PC-3 (cell line): ENCODE measurements around the gene NRBF2. TPM values are rescaled to one million over a fixed set of nuclear protein-coding genes. Genes with fewer than 3 reads are reported as not detected.
A peak's percentile ranks its signal among the peaks of the same experiment; 100 is the strongest.

Source experiments
- ATAC-seq: fragments of 200-7000 bp; cut with Tn5 transposase; 2 replicates; pipeline ENCODE4 v1.9.1; 2020; ENCODE audit warnings: mild to moderate bottlenecking, moderate library complexity
- BruUV-seq: library from RNA; stranded (reverse); fragments of 400-500 nt; replicated peaks from 2 replicates; lab custom pipeline; 2021; lab: Mats Ljungman, UMichigan
- CTCF ChIA-PET: fragments of 300-600 bp; sonication (Branson Sonifier 250); formaldehyde crosslinking; loops from one replicate; lab custom pipeline; 2022; ENCODE audit warnings: antibody characterized with exemption; lab: Charles Lee
- POLR2A ChIA-PET: fragments of 300-600 bp; sonication (Branson Sonifier 250); formaldehyde crosslinking; loops from one replicate; lab custom pipeline; 2022; ENCODE audit warnings: antibody characterized with exemption; ENCODE audit not compliant: unreplicated experiment; lab: Charles Lee
- DNase-seq: peaks from one replicate; pipeline ENCODE4 v3.0.0-alpha.2; 2015
- H2AFZ ChIP-seq: fragments of 300-600 bp; sonication (generic); 2 replicates; pipeline ENCODE4 v1.6.0; 2016; ENCODE audit warnings: antibody characterized with exemption, low read length
- H3F3A ChIP-seq: fragments of 300-600 bp; sonication (generic); one replicate; pipeline ENCODE4 v1.6.0; 2017; ENCODE audit warnings: antibody characterized with exemption, low read length, control low read depth, mild to moderate bottlenecking; ENCODE audit not compliant: unreplicated experiment
- H3K27ac ChIP-seq: fragments of 300-600 bp; sonication (generic); 2 replicates; pipeline ENCODE4 v1.5.1; 2016; ENCODE audit warnings: mild to moderate bottlenecking, low read length
- H3K27me3 ChIP-seq: fragments of 300-600 bp; sonication (generic); 2 replicates; pipeline ENCODE4 v1.6.1; 2016; ENCODE audit warnings: low read length, mixed read lengths
- H3K36me3 ChIP-seq: fragments of 300-600 bp; sonication (generic); 2 replicates; pipeline ENCODE4 v1.6.1; 2016; ENCODE audit warnings: low read depth, mixed run types, low read length, mixed read lengths
- H3K4me1 ChIP-seq: fragments of 300-600 bp; sonication (generic); 2 replicates; pipeline ENCODE4 v1.5.1; 2016; ENCODE audit warnings: low read length; ENCODE audit not compliant: insufficient read depth
- H3K4me2 ChIP-seq: fragments of 300-600 bp; sonication (generic); 2 replicates; pipeline ENCODE4 v1.6.0; 2016; ENCODE audit warnings: low read length
- H3K4me3 ChIP-seq: fragments of 300-600 bp; sonication (generic); 2 replicates; pipeline ENCODE4 v1.5.1; 2016; ENCODE audit warnings: mild to moderate bottlenecking, low read length, mixed read lengths
- H3K79me2 ChIP-seq: fragments of 300-600 bp; sonication (generic); 2 replicates; pipeline ENCODE4 v1.6.1; 2017; ENCODE audit warnings: low read length, mixed read lengths
- H3K9ac ChIP-seq: fragments of 300-600 bp; sonication (generic); 2 replicates; pipeline ENCODE4 v1.6.0; 2016; ENCODE audit warnings: mild to moderate bottlenecking, low read length
- H3K9me2 ChIP-seq: fragments of 300-600 bp; sonication (generic); replicated peaks from 2 replicates; pipeline ENCODE4 v1.6.1; 2016; ENCODE audit warnings: mixed run types, low read length, mixed read lengths
- H3K9me3 ChIP-seq: fragments of 300-600 bp; sonication (generic); 2 replicates; pipeline ENCODE4 v1.6.1; 2016; ENCODE audit warnings: low read length, mixed read lengths
- H4K20me1 ChIP-seq: fragments of 300-600 bp; sonication (generic); 2 replicates; pipeline ENCODE4 v1.6.1; 2016; ENCODE audit warnings: low read length, mixed read lengths
- EZH2 ChIP-seq: fragments of 300-600 bp; sonication (generic); IDR thresholded peaks from one replicate; pipeline ENCODE4 v1.6.1; 2017; ENCODE audit warnings: antibody characterized with exemption, mild to moderate bottlenecking, low read length; ENCODE audit not compliant: unreplicated experiment
- EZH2phosphoT487 ChIP-seq: fragments of 300-600 bp; sonication (generic); IDR thresholded peaks from 2 replicates; pipeline ENCODE4 v1.6.1; 2018; ENCODE audit warnings: mild to moderate bottlenecking, antibody characterized with exemption, low read length, borderline replicate concordance
- intact Hi-C: fragments of 100-400 bp; cut with micrococcal nuclease; formaldehyde crosslinking; loops from 2 replicates; pipeline ENCODE4 v1.9.0; 2023
- total RNA-seq: library from RNA; depleted of rRNA; stranded (reverse); fragments of >200 nt; gene quantifications from 2 replicates; pipeline ENCODE4 v1.2.3, GENCODE V29; 2014
- TF ChIP-seq, protein P1 (sequence below): fragments of 300-600 bp; sonication (generic); conservative IDR thresholded peaks from 2 replicates; pipeline ENCODE4 v1.5.1; 2017; ENCODE audit warnings: antibody characterized with exemption, low read depth, mild to moderate bottlenecking, low read length

Gene NRBF2
- total RNA-seq, 1 experiment from 2014 or later, result 44.4 TPM

DNA sequence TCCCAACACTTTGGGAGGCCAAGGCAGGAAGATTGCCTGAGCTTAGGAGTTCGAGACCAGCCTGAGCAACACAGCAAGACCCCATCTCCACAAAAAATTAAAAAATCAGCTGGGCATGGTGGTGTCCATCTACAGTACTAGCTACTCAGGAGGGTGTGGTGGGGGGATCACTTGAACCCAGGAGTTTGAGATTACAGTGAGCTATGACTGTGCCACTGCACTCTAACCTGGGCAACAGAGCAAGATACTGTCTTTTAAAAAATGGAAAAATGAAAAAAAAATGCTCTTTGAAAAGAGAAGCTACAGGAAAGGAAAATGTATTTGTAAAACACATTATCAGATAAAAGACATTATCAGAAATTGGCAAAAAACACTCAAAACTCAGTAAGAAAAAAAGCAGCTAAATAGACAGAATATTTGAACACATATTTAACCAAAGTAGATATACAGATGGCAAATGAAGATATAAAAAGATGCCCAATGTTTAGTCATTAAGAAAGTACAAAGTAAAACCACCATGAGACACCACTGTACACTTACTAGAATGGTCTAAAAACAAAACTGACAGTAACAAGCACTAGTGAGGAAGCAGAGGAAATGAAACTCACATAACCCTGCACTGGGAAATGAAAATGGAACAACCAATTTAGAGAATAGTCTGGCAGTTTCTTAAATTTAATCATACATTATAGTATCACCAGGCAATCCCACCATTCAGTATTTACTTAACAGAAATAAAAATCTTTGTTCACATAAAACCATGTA lies 40.5 kb downstream of the NRBF2 start:
- Histone ChIP-seq H3K9ac (no peak overlapping the region), H3K36me3 (peaks cover 96% of the 10 kb centered on the region), H3K9me2 (no peaks in the 10 kb centered on the region), H3K4me3 (no peak overlapping the region), H2AFZ (no peak overlapping the region), H3K4me2 (no peak overlapping the region), H3K27ac (no peak overlapping the region), H3K79me2 (no peaks in the 10 kb centered on the region), H3K4me1 (no peaks in the 10 kb centered on the region), H3K27me3 (no peaks in the 10 kb centered on the region), H3F3A (peaks cover 5% of the 10 kb centered on the region), H4K20me1 (peaks cover 6% of the 10 kb centered on the region; the same call in 1 of the 2 replicates), H3K9me3 (no peaks in the 10 kb centered on the region)
- no peak for TF ChIP-seq EZH2phosphoT487
- TF ChIP-seq EZH2, result no peak
- TF ChIP-seq, protein P1, sequence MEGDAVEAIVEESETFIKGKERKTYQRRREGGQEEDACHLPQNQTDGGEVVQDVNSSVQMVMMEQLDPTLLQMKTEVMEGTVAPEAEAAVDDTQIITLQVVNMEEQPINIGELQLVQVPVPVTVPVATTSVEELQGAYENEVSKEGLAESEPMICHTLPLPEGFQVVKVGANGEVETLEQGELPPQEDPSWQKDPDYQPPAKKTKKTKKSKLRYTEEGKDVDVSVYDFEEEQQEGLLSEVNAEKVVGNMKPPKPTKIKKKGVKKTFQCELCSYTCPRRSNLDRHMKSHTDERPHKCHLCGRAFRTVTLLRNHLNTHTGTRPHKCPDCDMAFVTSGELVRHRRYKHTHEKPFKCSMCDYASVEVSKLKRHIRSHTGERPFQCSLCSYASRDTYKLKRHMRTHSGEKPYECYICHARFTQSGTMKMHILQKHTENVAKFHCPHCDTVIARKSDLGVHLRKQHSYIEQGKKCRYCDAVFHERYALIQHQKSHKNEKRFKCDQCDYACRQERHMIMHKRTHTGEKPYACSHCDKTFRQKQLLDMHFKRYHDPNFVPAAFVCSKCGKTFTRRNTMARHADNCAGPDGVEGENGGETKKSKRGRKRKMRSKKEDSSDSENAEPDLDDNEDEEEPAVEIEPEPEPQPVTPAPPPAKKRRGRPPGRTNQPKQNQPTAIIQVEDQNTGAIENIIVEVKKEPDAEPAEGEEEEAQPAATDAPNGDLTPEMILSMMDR, result no peak
- intact Hi-C loops, result no loop called here
- ChIA-PET POLR2A (interaction anchor here (0.6 kb wide), 1 partner anchor 23 kb away, joined by 8 read pairs; no protein-coding TSS in a partner anchor), CTCF (interaction anchor here (0.7 kb wide), 1 partner anchor 37 kb away, joined by 7 read pairs; no protein-coding TSS in a partner anchor)
- ATAC-seq, result 0 out of 2 replicates have a peak, but pooled peaks have one; percentile 12
- BruUV-seq, result no TSS peak
- no peak for DNase-seq

DNA sequence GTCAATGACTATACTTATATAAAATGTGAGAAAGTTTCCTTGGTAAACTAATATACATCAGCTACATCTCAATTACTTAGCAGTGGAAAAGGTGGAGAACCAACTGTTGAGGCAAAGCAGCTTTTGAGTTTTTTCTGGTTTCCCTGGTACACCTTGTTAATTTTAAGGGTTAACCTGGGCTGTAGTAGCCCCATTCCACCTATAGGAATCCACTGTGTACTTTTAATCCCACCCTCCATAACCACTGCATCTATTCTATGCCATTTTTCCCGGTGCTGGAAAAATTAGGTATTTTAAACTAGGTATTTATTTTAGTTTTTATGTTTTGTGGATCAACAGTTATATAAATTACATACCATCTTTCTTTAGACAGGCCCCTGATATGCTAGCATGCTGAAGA lies 42.4 kb downstream of the NRBF2 start:
- no peaks in the 10 kb centered on the region for H3K9me2 ChIP-seq
- ChIA-PET POLR2A (interaction anchor here (0.6 kb wide), 1 partner anchor 44 kb away, joined by 3 read pairs; no protein-coding TSS in a partner anchor), CTCF (no interaction called here)
- no peaks in the 10 kb centered on the region for H3K27me3 ChIP-seq
- no peaks in the 10 kb centered on the region for H4K20me1 ChIP-seq
- H3K4me2 ChIP-seq, result no peak overlapping the region
- TF ChIP-seq EZH2phosphoT487, result no peak
- TF ChIP-seq, protein P1, result peak; percentile 22; the same call in 1 of the 2 replicates
- no peaks in the 10 kb centered on the region for H3K4me1 ChIP-seq
- no peak overlapping the region for H2AFZ ChIP-seq
- no peak; the same call in 1 of the 2 replicates for ATAC-seq
- H3K4me3 ChIP-seq, result no peak overlapping the region
- H3K36me3 ChIP-seq, result peaks cover 88% of the 10 kb centered on the region
- no peak overlapping the region for H3K27ac ChIP-seq
- BruUV-seq, result no TSS peak
- no peaks in the 10 kb centered on the region for H3K79me2 ChIP-seq
- intact Hi-C loops, result no loop called here
- no peaks in the 10 kb centered on the region for H3K9me3 ChIP-seq
- no peak for DNase-seq
- no peaks in the 10 kb centered on the region for H3F3A ChIP-seq
- H3K9ac ChIP-seq, result no peak overlapping the region

DNA sequence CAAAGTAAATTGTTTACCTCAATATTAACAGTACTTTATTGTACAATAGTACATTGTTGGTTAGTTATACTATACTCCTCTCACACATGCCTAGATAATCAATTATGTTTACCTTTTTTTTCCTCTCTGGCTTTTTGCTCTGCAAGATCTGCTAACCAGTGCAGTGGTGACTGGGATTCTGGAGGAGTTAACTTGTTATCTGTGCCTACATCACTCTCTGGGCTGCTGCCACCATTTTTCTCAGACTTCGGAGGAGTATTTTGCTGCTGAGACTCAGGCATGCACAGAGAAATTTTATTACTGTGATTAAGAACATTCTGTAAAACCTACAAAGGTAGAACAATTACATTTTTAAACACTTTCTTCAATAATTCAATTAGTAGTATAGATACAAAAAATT lies 59.7 kb downstream of the NRBF2 start:
- 0 out of 2 replicates have a peak, but pooled peaks cover 7% of the 10 kb centered on the region for H4K20me1 ChIP-seq
- H3K4me2 ChIP-seq, result no peak overlapping the region
- H3K9me3 ChIP-seq, result no peaks in the 10 kb centered on the region
- H3F3A ChIP-seq, result no peaks in the 10 kb centered on the region
- no peak overlapping the region for H3K27ac ChIP-seq
- no peak for DNase-seq
- CTCF ChIA-PET, result no interaction called here
- H3K4me3 ChIP-seq, result no peak overlapping the region
- BruUV-seq, result no TSS peak
- H3K9ac ChIP-seq, result no peak overlapping the region
- no peaks in the 10 kb centered on the region for H3K79me2 ChIP-seq
- ATAC-seq, result no peak
- no peaks in the 10 kb centered on the region for H3K9me2 ChIP-seq
- H3K4me1 ChIP-seq, result no peaks in the 10 kb centered on the region
- intact Hi-C loops, result no loop called here
- peaks cover 73% of the 10 kb centered on the region for H3K36me3 ChIP-seq
- H3K27me3 ChIP-seq, result no peaks in the 10 kb centered on the region
- H2AFZ ChIP-seq, result no peak overlapping the region
- no peak for TF ChIP-seq EZH2phosphoT487
- TF ChIP-seq, protein P1, result no peak
- no peak for TF ChIP-seq EZH2
- POLR2A ChIA-PET, result no interaction called here
